Vagina (tissue), 2 donors: ENCODE measurements around the gene SETD5.

Experiments
- CTCF ChIP-seq, 3 experiments: fragments of 450-650 bp in 2 of 3; fragments of 200-600 bp in 1 of 3; sonication (generic) in 1 of 3; IDR thresholded peaks; one replicate each; pipeline ENCODE4 v1.5.1; 2017 to 2019; ENCODE audit warnings: antibody characterized with exemption in 3 of 3, mild to moderate bottlenecking in 2 of 3, moderate library complexity in 2 of 3
- POLR2AphosphoS5 ChIP-seq, 2 donors: sonication (generic); formaldehyde crosslinking; IDR thresholded peaks; one replicate each; pipeline ENCODE4 v1.9.0; 2017; ENCODE audit warnings: antibody characterized with exemption in 2 of 2, mild to moderate bottlenecking in 2 of 2, low read depth in 1 of 2; ENCODE audit not compliant: insufficient read depth in 1 of 2

GRCh38 chr3:9497821-9498565, 100.6 kb downstream of the SETD5 start:
- TF ChIP-seq CTCF (IDR thresholded peaks at IDR 0.05) (no peak), POLR2AphosphoS5 (IDR thresholded peaks at IDR 0.05; ENCODE audit: insufficient read depth in 1 of 2, low read depth in 1 of 2) (no peak)
